Measurements from ENCODE around the gene MATN3. TPM values are rescaled to one million over a fixed set of nuclear protein-coding genes. Genes with fewer than 3 reads are reported as not detected.

The MATN3 gene
- total and polyA plus RNA-seq, 2 of the 8 experiments (the other 6 are each of a cell fraction or from before 2014, with no cell fraction given), result 3.0 to 9.9 TPM

DNA sequence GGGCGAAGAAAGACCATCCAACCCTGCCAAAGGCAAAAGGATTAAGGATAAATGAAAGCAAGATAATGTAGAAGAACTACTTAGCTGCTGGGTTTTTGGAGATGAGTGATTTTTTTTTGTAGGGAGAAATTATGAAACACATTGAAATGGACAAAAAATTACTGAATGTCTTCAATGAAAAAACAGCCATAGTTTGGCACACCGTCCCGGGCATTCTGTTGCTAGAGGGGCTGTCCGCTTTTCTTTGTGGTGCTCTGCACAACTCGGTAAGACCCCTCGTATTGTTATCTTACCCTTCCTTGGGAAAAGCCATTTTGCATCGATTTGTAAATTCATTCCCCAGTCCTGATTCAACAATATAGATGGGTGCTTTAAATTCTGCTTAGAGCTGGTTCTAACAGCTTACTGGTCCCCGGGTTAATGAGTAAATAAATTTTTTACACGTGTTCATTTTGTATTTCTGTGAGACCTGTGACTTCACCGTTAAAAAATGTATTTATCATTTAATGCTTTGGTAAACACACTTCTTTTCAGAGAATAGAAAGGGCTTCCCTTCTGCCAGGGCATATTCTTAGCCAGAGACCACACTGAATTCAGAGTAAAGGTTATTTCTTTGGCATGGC lies 39.9 kb upstream of the MATN3 start:
- Histone ChIP-seq H3K27me3 (replicated peaks in 1 of 4; ENCODE audit: control insufficient read depth in 3 of 4, extremely low read depth in 1 of 4, insufficient read depth in 3 of 4, low read length in 3 of 4) (no peaks in the 10 kb centered on the region), H3K36me3 (ENCODE audit: control insufficient read depth in 2 of 4, insufficient read depth in 4 of 4, low read length in 3 of 4) (no peaks in the 10 kb centered on the region; a peak in 1 of 8 replicates), H4K8ac (ENCODE audit: extremely low read depth, insufficient read depth, low read length) (no peak overlapping the region), H2AFZ (ENCODE audit: low read length) (no peak overlapping the region), H2AK5ac (ENCODE audit: low read depth, low read length) (no peak overlapping the region), H3K4me2 (ENCODE audit: insufficient read depth in 1 of 2, low read depth in 2 of 2, low read length in 2 of 2) (peak overlapping the region; percentile 76 to 99), H3K79me2 (ENCODE audit: control insufficient read depth in 1 of 2, insufficient read depth in 2 of 2, low read length in 2 of 2) (peaks cover 12 to 36% of the 10 kb centered on the region in 2 experiments; a peak in 3 of 4 replicates), H2BK5ac (ENCODE audit: low read depth, low read length) (peak overlapping the region; percentile 99), H3K23me2 (ENCODE audit: low read depth, low read length) (peaks cover 10% of the 10 kb centered on the region), H2BK120ac (replicated peaks; ENCODE audit: low read depth, low read length) (no peak overlapping the region), H3K79me1 (ENCODE audit: low read depth, low read length) (peaks cover 4% of the 10 kb centered on the region; the same call in 1 of the 2 replicates), H3K9me3 (ENCODE audit: insufficient read depth in 2 of 2, low read depth in 1 of 2, low read length in 1 of 2) (no peaks in the 10 kb centered on the region), H2BK15ac (ENCODE audit: low read length) (no peak overlapping the region), H3K4ac (replicated peaks; ENCODE audit: insufficient read length, low read depth, low read length) (no peak overlapping the region), H3K14ac (ENCODE audit: insufficient read length) (no peak overlapping the region), H3K4me3 (ENCODE audit: extremely low read depth in 1 of 4, insufficient read depth in 2 of 4, low read depth in 3 of 4, low read length in 4 of 4) (peak overlapping the region; percentile 85 to 88 (median 86)), H3K23ac (ENCODE audit: insufficient read length) (no peak overlapping the region), H2BK20ac (ENCODE audit: low read length) (no peak overlapping the region), H4K91ac (replicated peaks; ENCODE audit: insufficient read length, low read length) (no peak overlapping the region), H3K4me1 (replicated peaks in 1 of 4; ENCODE audit: control insufficient read depth in 3 of 4, insufficient read depth in 4 of 4, low read length in 3 of 4) (peaks cover 0 to 5% (median 0%) of the 10 kb centered on the region in 4 experiments; a peak in 3 of 7 replicates), H4K20me1 (replicated peaks in 1 of 2; ENCODE audit: control insufficient read depth in 1 of 2, insufficient read depth in 2 of 2, low read length in 2 of 2) (peaks cover 1 to 5% of the 10 kb centered on the region in 2 experiments), H3K56ac (replicated peaks; ENCODE audit: insufficient read length, low read depth, low read length) (no peak overlapping the region), H3K18ac (ENCODE audit: extremely low read depth, low read length) (peak overlapping the region; percentile 48), H4K5ac (ENCODE audit: insufficient read length, low read depth, low read length) (peak overlapping the region; percentile 56), H3K27ac (ENCODE audit: low read depth, low read length) (peak overlapping the region; percentile 94), H2BK12ac (ENCODE audit: low read depth, low read length) (no peak overlapping the region), H3K9ac (replicated peaks in 1 of 4; ENCODE audit: extremely low read depth in 1 of 4, low read depth in 3 of 4, low read length in 3 of 4) (peak overlapping the region; percentile 80 to 97 (median 86))
- WGBS, 2 experiments (ENCODE audit: extremely low coverage in 1 of 2, insufficient coverage in 1 of 2, insufficient read length in 1 of 2, insufficient replicate concordance in 2 of 2, low coverage in 1 of 2, low lambda C conversion rate in 2 of 2, missing lambda C conversion rate in 1 of 2), result 3% methylated on average over 10 of the region's 10 CpGs; no CpG with 5 or more reads in 1 of the 2 experiments
- no peak for FAIRE-seq
- CTCF ChIA-PET (ENCODE audit: partially characterized antibody), result interaction anchor here (0.6 to 7.5 kb wide), 6 partner anchors 37 to 98 kb away, joined by 3 to 57 read pairs (median 5); no protein-coding TSS in a partner anchor
- POLR2A ChIA-PET (ENCODE audit: partially characterized antibody), result interaction anchor here (0.7 to 2.3 kb wide), 11 partner anchors 10 to 171 kb away, joined by 3 to 12 read pairs (median 4); no protein-coding TSS in a partner anchor
- DNase-seq (ENCODE audit: low read depth in 1 of 2, low spot score in 2 of 2), result no peak
- TF ChIP-seq, protein P1, sequence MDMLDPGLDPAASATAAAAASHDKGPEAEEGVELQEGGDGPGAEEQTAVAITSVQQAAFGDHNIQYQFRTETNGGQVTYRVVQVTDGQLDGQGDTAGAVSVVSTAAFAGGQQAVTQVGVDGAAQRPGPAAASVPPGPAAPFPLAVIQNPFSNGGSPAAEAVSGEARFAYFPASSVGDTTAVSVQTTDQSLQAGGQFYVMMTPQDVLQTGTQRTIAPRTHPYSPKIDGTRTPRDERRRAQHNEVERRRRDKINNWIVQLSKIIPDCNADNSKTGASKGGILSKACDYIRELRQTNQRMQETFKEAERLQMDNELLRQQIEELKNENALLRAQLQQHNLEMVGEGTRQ (IDR thresholded peaks at IDR 0.05; ENCODE audit: low read length), result no peak
- TF ChIP-seq POLR2AphosphoS5 (IDR thresholded peaks at IDR 0.05; ENCODE audit: low read depth, low read length) (no peak), KDM5A (IDR thresholded peaks at IDR 0.05; ENCODE audit: low read length) (0 out of 2 replicates have a peak, but pooled peaks have one; percentile 12), HDAC2 (IDR thresholded peaks at IDR 0.05; ENCODE audit: borderline replicate concordance in 1 of 2, low read depth in 2 of 2, low read length in 2 of 2) (no peak), KDM4A (IDR thresholded peaks at IDR 0.05; ENCODE audit: low read depth, low read length, severe bottlenecking) (peak; percentile 3), KDM1A (IDR thresholded peaks at IDR 0.05; ENCODE audit: borderline replicate concordance, low read length) (no peak), NRF1 (IDR thresholded peaks at IDR 0.05; ENCODE audit: low read depth, low read length) (no peak), MAFK (IDR thresholded peaks at IDR 0.05; ENCODE audit: low read depth, low read length) (no peak), SP4 (IDR thresholded peaks at IDR 0.05; ENCODE audit: low read length) (peak; percentile 19; the same call in 1 of the 2 replicates), ASH2L (IDR thresholded peaks at IDR 0.05; ENCODE audit: low read length) (peak; percentile 4)

Measured in H1 (cell line).